TTC549 (cell line): ENCODE measurements around the gene PRXL2B.

Experiments
- FAIRE-seq: peaks from 2 replicates; lab custom pipeline; 2012; peaks lifted over from hg19 to GRCh38; lab: Jason Lieb, UNC

Gene PRXL2B

GRCh38 chr1:2598329-2598931 is 11.9 kb downstream of the PRXL2B start:
- no peak for FAIRE-seq

GRCh38 chr1:2601721-2602303 is 15.2 kb downstream of the PRXL2B start:
- no peak for FAIRE-seq

- FAIRE-seq, result no peak
Measured at GRCh38 chr1:2602311-2602835, 15.8 kb downstream of the PRXL2B start.

- FAIRE-seq, result no peak
Measured at GRCh38 chr1:2602866-2603520, 16.4 kb downstream of the PRXL2B start.

- FAIRE-seq, result no peak
Measured at GRCh38 chr1:2603521-2604155, 17.1 kb downstream of the PRXL2B start.

- FAIRE-seq, result no peak
Measured at GRCh38 chr1:2604156-2604843, 17.7 kb downstream of the PRXL2B start.

- FAIRE-seq, result no peak
Measured at GRCh38 chr1:2604844-2605508, 18.4 kb downstream of the PRXL2B start.

- FAIRE-seq, result no peak
Measured at GRCh38 chr1:2605509-2606395, 19.2 kb downstream of the PRXL2B start.

GRCh38 chr1:2606396-2606880 is 19.9 kb downstream of the PRXL2B start:
- no peak for FAIRE-seq

- no peak for FAIRE-seq
Measured at GRCh38 chr1:2606881-2607621, 20.5 kb downstream of the PRXL2B start.

- no peak for FAIRE-seq
Measured at GRCh38 chr1:2607641-2608091, 21.1 kb downstream of the PRXL2B start.

GRCh38 chr1:2609319-2610035 is 22.9 kb downstream of the PRXL2B start:
- FAIRE-seq, result no peak

- FAIRE-seq, result no peak
Measured at GRCh38 chr1:2610036-2610959, 23.7 kb downstream of the PRXL2B start.

- no peak for FAIRE-seq
Measured at GRCh38 chr1:2611031-2611501, 24.5 kb downstream of the PRXL2B start.

- no peak for FAIRE-seq
Measured at GRCh38 chr1:2611621-2612437, 25.3 kb downstream of the PRXL2B start.

GRCh38 chr1:2612591-2613365 is 26.2 kb downstream of the PRXL2B start:
- FAIRE-seq, result no peak
